Measurements from ENCODE around the gene CLEC7A.

CLEC7A gene

GRCh38 chr12:10153271-10154144, 23.5 kb upstream of the CLEC7A start (continued):
- TF ChIP-seq ZNF518A (tag by site-specific recombination; conservative IDR thresholded peaks at IDR 0.05; ENCODE audit: low read depth) (0 out of 2 replicates have a peak, but pooled peaks have one; percentile 25), ZNF280C (tag by site-specific recombination; IDR thresholded peaks at IDR 0.05) (no peak), ZNF211 (tag by site-specific recombination; IDR thresholded peaks at IDR 0.05; ENCODE audit: low read depth) (no peak), HOXC10 (CRISPR knock-in tag; IDR thresholded peaks at IDR 0.05) (no peak), ZSCAN23 (tag by site-specific recombination; IDR thresholded peaks at IDR 0.05) (no peak), ZNF777 (tag by site-specific recombination; IDR thresholded peaks at IDR 0.05; ENCODE audit: borderline replicate concordance) (peak; percentile 10; the same call in 1 of the 2 replicates), ZNF132 (tag by site-specific recombination; IDR thresholded peaks at IDR 0.05; ENCODE audit: borderline replicate concordance) (no peak), BCL11B (tag by site-specific recombination; IDR thresholded peaks at IDR 0.05; ENCODE audit: low read depth) (no peak), ZNF600 (tag by site-specific recombination; IDR thresholded peaks at IDR 0.05) (peak; percentile 84), ZBTB6 (tag by site-specific recombination; IDR thresholded peaks at IDR 0.05) (no peak), ZSCAN30 (tag by site-specific recombination; IDR thresholded peaks at IDR 0.05) (0 out of 2 replicates have a peak, but pooled peaks have one; percentile 52), ZNF221 (tag by site-specific recombination; IDR thresholded peaks at IDR 0.05; ENCODE audit: borderline replicate concordance) (no peak), GLIS1 (tag by site-specific recombination; IDR thresholded peaks at IDR 0.05) (no peak), SCRT2 (tag by site-specific recombination; IDR thresholded peaks at IDR 0.05) (no peak), ZNF169 (tag by site-specific recombination; IDR thresholded peaks at IDR 0.05) (no peak), RBAK (tag by site-specific recombination; IDR thresholded peaks at IDR 0.05) (no peak), ZNF157 (tag by site-specific recombination; IDR thresholded peaks at IDR 0.05) (no peak), ZBTB7A (tag by site-specific recombination; IDR thresholded peaks at IDR 0.05; ENCODE audit: low read depth) (no peak), ZNF660 (tag by site-specific recombination; IDR thresholded peaks at IDR 0.05) (0 out of 2 replicates have a peak, but pooled peaks have one; percentile 17), ZNF174 (tag by site-specific recombination; IDR thresholded peaks at IDR 0.05) (no peak), ZNF704 (tag by site-specific recombination; IDR thresholded peaks at IDR 0.05) (no peak), ZBTB10 (tag by site-specific recombination; IDR thresholded peaks at IDR 0.05) (no peak), BCL6B (tag by site-specific recombination; IDR thresholded peaks at IDR 0.05) (no peak), SALL2 (tag by site-specific recombination; IDR thresholded peaks at IDR 0.05; ENCODE audit: borderline replicate concordance) (no peak), ZNF654 (tag by site-specific recombination; IDR thresholded peaks at IDR 0.05; ENCODE audit: low read depth) (peak; percentile 70)
